Stimulated activated CD4-positive, alpha-beta T cell treated with anti-CD3 and anti-CD28 coated beads, Interleukin-4, amount 100 ng/mL, for 4 hours (primary cell): ENCODE measurements around the gene HSD3B7.

Experiments used
- DNase-seq, 2 experiments: peaks; one replicate each; pipeline ENCODE4 v3.0.0-alpha.2; 2020

The HSD3B7 gene

DNA sequence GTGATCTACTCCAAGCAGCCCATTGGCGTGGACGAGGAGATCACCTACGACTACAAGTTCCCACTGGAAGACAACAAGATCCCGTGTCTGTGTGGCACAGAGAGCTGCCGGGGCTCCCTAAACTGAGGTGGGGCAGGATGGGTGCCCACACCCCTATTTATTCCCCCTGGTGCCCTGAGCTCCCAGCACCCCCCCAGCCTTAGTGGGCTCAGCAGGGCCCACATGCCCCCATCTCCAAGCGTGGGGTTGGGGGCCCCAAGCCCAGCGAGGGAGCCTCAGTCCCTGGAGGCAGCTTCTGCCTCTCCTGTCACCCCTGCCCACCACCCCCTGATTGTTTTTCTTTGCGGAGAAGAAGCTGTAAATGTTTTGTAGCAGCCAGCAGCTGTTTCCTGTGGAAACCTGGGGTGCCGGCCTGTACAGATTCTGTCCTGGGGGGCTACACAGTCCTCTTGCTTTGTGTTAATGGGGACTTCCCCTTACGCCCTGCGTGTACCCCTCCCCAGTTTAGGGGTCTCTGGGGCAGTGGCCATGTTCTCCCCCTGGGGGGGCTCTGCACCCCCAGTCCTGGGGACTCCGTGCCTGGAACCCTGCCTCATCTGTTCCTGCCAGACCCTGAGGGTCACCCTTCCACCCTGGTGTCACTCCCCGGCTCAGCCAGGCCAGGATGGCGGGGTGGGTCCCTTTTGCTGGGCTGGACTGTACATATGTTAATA, 953 bp upstream of the HSD3B7 start:
- no peak for DNase-seq

DNA sequence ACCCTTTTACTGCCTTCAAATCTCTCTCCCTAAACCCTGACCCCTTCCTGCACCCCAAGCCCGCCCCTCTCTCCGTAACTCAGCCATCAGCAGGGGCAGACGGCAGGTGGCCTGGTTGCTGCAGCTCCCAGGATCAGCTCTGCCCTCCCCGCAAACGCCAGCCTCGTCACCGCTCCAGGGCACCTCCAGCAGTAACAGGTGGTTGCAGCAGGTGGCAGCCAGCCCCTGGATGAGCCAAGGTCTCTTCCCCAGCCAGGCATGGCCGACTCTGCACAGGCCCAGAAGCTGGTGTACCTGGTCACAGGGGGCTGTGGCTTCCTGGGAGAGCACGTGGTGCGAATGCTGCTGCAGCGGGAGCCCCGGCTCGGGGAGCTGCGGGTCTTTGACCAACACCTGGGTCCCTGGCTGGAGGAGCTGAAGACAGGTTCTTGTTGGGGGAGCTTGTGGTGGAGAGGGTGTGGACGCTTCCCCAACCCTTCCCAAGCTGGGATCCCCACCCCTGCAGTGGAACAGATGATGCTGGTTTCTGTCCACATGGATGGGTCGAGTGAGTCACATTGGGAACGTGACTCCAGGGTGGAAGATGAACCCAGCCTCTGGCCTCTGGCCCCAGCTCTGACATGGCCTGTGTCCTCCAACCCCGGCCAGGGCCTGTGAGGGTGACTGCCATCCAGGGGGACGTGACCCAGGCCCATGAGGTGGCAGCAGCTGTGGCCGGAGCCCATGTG, 558 bp downstream of the HSD3B7 start:
- no peak for DNase-seq

DNA sequence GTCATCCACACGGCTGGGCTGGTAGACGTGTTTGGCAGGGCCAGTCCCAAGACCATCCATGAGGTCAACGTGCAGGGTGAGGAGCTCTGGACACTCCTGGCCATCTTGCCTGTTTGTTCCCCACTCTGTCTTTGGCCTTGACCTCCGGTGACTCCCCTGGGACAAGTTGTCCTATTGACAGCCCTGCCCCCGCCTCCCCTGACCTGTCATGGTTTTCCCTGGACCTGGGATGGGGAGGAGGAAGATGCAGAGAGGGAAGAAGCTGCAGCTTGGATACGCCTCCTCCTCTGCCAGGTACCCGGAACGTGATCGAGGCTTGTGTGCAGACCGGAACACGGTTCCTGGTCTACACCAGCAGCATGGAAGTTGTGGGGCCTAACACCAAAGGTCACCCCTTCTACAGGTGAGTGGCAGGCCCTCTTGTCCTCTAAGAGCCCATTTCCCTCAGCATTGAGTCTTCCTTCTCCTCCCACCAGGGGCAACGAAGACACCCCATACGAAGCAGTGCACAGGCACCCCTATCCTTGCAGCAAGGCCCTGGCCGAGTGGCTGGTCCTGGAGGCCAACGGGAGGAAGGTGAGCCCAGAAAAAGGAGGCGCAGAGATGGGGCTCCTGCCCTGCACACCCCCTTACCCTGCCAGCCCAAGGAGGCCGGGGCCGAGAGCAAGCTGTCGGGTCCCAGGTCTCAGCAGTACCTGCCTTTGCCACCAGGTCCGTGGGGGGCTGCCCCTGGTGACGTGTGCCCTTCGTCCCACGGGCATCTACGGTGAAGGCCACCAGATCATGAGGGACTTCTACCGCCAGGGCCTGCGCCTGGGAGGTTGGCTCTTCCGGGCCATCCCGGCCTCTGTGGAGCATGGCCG, 1.4 kb downstream of the HSD3B7 start:
- DNase-seq, result no peak

DNA sequence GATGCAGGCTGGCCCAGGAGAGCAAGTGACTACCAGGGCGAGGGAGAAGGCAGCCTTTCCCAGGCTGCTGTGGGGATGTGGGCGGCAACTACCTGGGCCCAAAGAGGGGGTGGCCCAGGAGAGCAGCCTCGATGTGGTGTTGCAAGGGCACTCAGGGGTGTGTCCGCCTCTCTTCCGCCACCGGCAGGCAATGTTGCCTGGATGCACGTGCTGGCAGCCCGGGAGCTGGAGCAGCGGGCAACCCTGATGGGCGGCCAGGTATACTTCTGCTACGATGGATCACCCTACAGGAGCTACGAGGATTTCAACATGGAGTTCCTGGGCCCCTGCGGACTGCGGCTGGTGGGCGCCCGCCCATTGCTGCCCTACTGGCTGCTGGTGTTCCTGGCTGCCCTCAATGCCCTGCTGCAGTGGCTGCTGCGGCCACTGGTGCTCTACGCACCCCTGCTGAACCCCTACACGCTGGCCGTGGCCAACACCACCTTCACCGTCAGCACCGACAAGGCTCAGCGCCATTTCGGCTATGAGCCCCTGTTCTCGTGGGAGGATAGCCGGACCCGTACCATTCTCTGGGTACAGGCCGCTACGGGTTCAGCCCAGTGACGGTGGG, 2.7 kb downstream of the HSD3B7 start:
- no peak for DNase-seq

DNA sequence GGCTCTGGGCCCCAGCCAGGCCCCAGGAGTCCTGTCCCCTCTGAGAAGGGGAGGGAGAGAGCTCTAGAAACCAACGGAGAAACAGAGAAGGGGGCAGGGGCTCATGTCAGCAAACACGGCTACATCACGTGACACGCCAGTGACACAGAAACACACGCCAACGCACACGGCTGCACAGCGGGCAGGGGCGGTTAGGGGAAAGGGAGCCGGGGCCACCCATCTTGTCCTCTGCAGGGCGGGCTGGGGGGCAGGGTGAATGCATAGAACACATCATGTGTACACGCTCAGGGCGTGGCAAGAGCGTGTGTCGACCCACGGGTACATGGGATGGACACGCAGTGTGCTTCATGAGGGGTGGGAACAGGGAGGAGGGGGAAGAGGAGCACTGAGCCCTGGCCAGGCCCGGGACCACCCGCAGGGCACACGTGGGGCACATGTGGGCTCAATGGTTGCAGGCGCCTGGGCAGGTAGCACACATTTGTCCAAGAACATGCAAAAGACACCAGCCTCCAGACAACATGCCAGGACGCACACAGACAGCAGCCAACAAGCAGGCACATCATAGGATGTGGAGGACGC, 4.6 kb downstream of the HSD3B7 start:
- no peak for DNase-seq

DNA sequence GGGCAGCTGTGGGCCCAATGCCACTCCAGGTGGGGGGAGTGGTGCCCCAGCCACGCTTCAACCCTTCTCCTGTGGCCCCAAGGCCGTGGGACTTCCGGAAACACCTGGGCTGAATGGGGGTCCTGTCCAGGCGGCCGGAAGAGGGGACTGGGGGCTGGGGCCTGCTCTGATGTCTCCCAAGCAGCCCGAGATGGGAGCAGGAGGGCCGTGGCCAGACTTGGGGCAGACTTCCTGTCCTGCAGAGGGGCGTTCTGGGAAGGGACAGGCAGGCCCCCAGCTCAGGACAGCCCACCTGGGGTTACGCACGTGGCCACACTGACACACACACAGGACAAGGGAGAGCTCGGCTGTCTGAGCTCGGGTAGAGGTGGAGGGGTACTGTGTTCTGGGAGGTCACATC, 5.1 kb downstream of the HSD3B7 start:
- no peak for DNase-seq

DNA sequence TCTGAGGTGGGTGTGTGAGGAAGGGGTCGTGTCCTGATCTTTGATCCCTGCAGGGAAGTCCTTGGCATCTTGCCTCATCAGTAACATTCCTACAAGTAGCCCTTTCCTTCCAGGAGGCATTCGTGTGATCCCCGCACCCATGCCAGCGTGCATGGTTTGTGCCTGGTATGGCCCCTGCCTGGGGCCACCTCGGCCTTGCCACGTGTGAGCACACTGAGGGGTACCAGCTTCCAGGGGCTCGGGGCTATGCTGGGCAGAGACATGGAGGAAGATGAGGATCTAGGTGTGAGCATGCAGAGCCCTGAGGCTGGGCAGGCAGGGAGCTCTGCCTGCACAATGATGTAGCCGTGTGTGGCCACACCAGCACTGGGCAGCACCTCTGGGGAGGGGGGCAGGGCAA, 6.0 kb downstream of the HSD3B7 start:
- DNase-seq, result no peak

DNA sequence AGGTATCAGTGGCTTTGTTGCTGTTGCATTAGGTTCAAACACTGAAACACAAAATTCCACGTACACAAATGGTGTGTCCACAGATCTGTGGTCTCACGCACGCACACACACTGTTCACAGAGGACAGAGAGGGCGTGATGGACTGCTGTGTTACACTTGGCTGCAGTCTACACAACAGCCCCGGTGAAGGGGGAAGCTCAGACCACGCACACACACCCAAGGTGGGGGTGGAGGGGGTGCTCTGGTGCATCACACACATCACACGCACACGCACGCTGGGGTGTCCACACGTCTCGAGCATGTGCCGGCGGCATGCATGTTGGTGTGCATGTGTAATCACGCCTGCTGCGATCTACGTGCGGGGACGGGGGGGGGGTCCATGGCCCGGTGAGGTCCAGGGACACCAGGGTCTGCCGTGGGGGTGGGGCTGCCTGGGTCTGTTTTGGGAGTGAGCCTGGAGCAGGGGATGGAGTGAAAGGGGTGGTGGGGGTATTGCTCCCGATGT, 7.3 kb downstream of the HSD3B7 start:
- DNase-seq, result no peak

DNA sequence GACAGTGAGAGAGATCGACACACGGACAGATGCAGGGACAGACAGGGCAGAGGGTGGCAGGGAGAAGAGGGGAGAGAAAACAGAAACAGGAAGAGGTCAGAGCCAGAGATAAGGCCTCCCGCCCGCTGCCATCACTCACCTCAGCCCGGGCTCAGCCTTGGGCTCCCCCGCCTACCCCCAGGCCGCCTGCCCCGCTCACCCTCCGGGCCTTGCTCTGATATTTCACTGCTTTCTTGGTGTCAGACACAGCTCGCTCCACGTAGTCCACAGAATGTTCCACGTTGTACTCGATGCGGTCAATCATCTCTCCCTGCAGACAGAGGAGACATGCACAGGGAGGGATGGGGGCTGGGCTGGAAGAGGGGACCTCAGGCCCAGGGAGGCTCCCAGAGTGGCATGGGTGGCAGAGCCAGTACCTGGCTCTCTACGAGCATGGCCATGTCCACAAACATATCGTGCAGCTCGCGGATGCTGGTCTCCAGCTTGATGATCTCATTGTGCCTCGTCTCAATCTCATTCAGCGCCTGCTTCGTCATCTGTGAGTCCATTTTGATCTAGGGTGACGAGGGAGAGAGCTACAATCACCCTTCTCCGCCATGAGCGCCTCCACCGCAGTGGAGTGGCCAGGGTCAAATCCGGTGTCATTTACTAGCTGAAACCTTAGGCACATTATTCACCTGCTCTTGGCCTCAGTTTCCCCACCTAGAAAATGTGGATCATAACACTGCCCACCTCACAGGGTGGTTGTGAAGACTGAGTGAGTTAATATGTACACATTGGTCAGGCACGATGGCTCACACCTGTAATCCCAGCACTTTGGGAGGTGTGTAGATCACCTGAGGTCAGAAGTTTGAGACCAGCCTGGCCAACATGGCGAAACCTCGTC, 8.2 kb downstream of the HSD3B7 start:
- DNase-seq, result no peak

DNA sequence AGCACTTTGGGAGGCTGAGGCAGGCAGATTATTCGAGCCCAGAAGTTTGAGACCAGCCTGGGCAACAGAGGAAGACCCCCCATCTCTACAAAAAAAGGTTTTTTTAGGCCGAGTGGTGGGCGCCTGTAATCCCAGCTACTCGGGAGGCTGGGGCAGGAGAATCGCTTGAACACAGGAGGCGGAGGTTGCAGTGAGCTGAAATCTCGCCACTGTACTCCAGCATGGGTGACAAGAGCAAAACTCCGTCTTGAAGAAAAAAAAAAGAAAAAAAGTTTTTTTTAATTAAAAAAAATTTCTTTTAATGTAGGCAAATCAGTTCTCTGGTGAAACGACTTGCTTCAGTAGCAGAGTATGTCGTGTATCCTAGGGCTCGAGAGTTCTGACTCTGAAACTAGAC, 10.9 kb downstream of the HSD3B7 start:
- DNase-seq, result no peak

DNA sequence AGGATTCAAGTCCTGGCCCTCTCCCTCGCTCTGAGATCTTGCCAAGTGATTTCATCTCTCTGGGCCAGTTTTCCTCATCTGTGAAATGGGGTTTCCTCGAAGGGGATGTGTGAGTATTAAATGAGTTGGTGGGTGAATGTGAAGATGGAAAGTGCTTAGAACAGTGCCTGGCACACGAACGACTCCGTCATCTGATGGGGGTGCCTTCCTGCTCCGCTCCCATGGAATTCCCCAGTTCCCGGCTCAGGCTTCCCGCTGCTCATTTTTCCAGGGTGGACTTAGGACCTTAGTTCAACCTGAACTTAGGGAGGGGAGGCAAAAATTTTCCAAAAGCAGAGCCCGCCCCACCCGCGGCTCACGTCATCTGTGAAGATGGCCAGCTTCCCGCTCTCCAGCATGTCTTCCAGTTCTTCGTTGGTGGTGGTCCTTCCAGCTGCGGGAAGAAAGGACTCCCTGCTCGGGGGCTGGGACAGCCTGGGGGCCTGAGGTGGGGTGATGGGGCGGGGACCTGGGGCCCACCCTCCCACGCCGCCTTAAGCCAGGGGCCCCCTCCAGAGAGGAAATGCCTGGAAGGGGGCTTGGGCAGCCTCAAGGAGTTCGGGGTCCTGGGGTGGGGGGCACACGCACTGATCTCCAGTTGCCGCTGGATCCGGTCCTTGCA, 11.4 kb downstream of the HSD3B7 start:
- DNase-seq, result no peak

DNA sequence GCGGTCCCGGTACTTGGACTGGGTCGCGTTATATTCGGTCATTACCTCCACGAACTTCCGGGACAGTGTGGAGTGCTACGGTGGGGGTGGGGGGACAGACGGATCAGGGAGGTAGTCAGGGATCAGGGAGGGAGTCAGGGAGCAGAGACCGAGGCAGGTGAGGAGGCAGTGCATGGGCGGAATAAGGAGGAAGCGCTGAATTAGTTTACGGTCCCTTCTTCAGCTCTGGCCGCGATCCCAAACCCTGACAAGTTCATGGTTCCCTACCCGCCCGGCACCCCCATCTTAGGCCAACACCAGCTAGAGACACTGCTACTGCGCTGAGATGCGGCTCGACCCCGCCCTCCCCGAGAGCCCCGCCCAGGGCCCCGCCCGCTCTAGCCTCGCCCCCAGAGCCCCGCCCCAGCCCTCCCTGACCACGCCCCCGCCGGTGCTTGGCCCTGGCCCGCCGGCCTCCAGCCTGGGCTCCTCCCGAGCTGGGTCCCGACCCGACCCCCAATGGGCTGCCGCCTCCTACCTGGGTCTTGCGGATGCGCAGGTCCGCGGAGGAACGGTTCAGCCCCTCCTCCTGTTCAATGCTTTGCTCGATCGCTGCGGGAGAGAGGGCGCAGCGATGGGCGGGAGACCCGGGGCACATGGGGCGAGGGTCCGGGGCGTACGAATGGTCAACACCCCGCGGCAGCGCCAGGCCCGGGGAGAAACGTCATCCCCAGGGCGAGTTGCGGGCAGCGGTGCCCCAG, 12.1 kb downstream of the HSD3B7 start:
- peak; percentile 71 to 88 for DNase-seq

DNA sequence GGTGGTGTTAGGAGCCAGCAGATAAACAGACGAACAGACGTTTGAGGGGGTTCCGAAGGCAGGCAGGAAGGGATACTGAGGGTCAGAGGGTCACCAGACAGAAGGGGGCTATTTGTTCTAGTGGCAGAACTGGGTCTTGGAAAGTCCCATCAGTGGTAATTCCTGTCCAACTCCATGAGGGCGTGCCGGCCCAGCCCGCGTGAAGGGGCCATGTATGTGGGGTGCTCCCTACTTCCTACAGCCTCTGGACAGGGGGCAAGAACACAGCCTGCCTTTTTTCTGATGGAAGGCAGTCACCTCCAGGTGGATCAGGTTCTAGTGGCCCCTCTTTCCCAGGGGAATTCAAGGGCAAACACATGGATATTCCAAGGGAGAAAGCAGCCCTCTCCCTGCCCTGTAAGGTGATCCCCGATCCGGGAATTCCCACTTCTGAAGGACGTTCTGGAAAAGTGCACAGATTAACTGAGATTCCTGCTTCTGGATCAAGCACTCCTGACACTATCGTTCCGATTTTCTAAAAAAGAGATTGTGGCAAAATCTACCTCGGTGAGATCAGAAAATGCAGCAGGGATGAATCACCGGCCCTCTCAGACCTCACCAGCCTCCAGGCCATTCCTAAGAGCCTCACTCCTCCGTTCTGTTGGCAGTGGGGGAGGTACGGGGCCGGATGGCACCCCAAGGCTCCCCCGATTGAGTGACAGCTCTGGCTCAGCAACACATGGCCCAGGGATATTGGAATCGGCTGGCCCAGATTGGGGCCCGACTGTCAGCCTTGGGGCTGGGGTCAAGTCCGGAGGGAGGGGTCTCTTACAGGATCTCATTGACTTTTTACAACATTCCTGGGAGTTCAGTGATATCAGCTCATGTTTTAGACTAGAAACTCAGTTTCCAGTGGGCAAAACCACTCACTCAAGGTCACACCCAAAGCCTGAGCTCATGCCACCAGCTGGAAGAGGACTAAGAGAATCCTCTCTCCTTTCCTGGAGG, 13.0 kb downstream of the HSD3B7 start:
- DNase-seq, result no peak

DNA sequence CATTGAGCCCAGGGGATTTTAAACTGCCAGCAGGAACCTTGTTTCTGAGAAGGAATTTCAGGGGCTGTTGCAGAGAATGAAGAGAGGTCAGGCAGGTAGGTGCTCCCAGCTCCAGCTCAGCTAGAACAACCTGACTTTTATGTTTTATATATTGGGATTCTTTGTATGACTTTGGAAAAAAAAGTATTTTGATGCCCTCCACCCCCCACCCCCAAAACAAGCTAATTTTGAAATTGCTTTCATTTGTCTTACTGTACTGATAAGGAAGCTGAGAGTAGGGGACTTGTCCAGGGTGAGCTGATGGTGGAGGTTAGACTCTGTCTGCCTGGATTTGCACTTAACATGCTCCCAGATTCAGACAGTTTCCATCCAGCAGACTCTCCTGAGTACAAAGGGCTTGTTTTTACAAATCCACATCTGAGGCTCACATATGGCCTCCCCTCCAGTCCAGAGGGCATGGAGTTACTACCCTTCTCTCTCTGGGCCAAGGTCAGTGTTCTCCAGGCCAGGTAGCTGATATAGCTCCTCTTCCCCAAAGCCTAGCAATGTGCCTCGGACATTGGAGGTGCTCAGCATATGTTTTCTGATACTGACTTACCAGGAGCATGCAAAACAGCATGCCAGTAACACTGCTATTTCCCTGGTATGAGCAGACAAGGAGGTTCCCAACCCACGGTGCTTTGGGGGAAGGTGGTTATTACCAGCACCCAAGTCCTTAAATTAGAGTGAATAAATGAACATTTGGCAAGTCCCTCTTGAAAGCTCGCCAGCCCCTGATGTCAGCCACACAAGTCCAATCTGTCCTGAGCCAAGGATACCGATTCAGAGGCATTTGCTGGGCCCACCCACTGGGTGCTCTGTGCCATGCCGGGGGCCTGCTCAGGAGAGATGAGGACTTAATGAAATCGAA, 14.1 kb downstream of the HSD3B7 start:
- no peak for DNase-seq

DNA sequence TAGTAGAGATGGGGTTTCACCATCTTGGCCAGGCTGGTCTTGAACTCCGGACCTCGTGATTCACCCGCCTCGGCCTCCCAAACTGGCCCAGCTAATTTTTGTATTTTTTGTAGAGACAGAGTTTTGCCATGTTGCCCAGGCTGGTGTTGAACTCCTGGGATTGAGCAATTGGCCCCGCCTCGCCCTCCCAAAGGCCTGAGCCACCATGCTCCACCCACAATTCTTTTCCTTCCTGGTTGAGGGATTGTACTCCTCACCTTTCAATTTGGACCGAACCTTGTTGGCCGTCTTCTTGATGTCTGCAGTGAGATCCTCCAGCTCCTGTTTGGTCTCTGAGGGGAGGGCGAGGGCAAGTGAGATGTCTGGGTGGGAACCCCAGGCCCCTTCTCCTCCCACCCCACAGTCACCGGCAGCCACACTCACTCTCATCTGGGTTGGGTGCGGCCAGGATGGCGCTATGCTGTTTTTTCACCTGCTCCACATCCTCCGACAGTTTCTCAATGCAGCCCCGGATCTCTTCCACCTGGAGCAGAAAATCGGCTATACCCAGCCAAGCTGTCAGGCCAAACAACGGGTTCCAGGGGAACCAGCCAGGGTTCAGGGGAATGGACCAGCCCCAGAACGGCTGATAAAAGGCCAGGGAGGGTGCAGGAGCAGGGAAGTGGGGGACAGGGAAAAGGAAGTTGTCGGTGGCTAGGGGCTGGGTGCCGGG, 15.8 kb downstream of the HSD3B7 start:
- no peak for DNase-seq

DNA sequence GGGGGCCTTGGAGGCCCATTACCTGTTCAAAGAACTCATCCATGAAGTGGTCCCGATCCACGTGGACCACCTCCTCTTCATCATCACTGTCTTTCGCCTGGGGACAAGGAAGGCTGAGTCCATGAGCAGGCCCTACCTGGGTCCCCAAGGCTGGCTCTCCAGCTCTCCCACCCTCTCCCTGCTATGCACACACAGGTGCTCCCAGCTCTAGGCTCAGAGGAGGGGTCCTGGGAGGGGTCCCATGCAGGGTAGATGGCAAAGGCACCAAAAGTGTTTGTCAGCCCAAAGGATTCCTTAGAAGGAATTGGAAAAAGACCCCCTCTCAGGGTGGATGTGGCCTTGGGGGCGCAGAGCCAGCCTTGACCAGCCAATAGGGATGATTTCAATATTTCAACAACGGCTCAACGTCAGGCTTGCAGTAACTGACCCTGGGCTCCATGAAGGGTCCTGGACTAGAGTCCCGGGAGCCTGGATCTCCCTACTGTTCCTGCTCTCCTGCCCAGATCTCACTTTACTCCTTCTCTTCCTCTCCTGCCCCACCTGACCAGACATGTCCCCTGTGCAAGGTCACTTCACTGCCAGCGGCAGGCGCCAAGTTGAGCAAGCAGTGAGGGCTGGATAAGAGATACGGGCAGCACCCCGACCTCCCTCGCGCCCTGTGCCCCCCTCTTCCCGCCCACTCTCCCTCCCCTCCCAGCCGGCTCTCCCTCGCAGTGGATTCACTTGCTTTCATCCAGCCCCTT, 16.7 kb downstream of the HSD3B7 start:
- no peak for DNase-seq
